Measurements from ENCODE around the gene SBF1. TPM values are rescaled to one million over a fixed set of nuclear protein-coding genes. Genes with fewer than 3 reads are reported as not detected.
A peak's percentile ranks its signal among the peaks of the same experiment; 100 is the strongest.
"Not testable (repeated sequence)": the region's sequence is repeated elsewhere in the genome, so short reads cannot be mapped to it uniquely, and the experiment has no call there.

The SBF1 gene
- total RNA-seq, 3 donors from 2014 or later: 30.6 to 33.1 (median 30.6) TPM

GRCh38 chr22:50436841-50437341 is 37.9 kb downstream of the SBF1 start:
- Histone ChIP-seq H3K4me3 (no peak overlapping the region), H3K27me3 (no peaks in the 10 kb centered on the region), H3K9me3 (no peaks in the 10 kb centered on the region), H3K36me3 (no peaks in the 10 kb centered on the region), H3K27ac (no peak overlapping the region), H3K4me1 (no peaks in the 10 kb centered on the region)
- intact Hi-C loops (cut with DNase I; ENCODE audit: low total_unique reads): no loop called here
- TF ChIP-seq POLR2AphosphoS5 (IDR thresholded peaks at IDR 0.05) (no peak), CTCF (IDR thresholded peaks at IDR 0.05) (no peak)
- DNase-seq (ENCODE audit: low spot score in 2 of 2): no peak

- TF ChIP-seq CTCF (IDR thresholded peaks at IDR 0.05) (no peak), POLR2AphosphoS5 (IDR thresholded peaks at IDR 0.05) (no peak), POLR2A (IDR thresholded peaks at IDR 0.05) (no peak)
- no peak for DNase-seq (ENCODE audit: low spot score in 2 of 2)
- H3K27me3 ChIP-seq: no peaks in the 10 kb centered on the region
- H3K27ac ChIP-seq: peak overlapping the region in 1 of 2 donors; percentile 19
- H3K36me3 ChIP-seq: no peaks in the 10 kb centered on the region
- intact Hi-C loops (cut with DNase I; ENCODE audit: low total_unique reads): no loop called here
- H3K9me3 ChIP-seq: no peaks in the 10 kb centered on the region
- H3K4me3 ChIP-seq: no peak overlapping the region
- no peaks in the 10 kb centered on the region for H3K4me1 ChIP-seq
Measured at GRCh38 chr22:50436015-50436830, 38.6 kb downstream of the SBF1 start.

GRCh38 chr22:50435291-50436014 is 39.4 kb downstream of the SBF1 start:
- Histone ChIP-seq H3K36me3 (no peaks in the 10 kb centered on the region), H3K27me3 (no peaks in the 10 kb centered on the region), H3K4me3 (no peak overlapping the region), H3K4me1 (no peaks in the 10 kb centered on the region), H3K27ac (peak overlapping the region; percentile 19 to 50), H3K9me3 (no peaks in the 10 kb centered on the region)
- TF ChIP-seq CTCF (IDR thresholded peaks at IDR 0.05) (no peak), POLR2A (IDR thresholded peaks at IDR 0.05) (no peak), POLR2AphosphoS5 (IDR thresholded peaks at IDR 0.05) (no peak)
- intact Hi-C loops (cut with DNase I; ENCODE audit: low total_unique reads): no loop called here
- peak in 1 of 2 donors; percentile 73 for DNase-seq (ENCODE audit: low spot score in 2 of 2)

GRCh38 chr22:50434849-50435248 is 40.0 kb downstream of the SBF1 start:
- no peak for DNase-seq (ENCODE audit: low spot score in 2 of 2)
- H3K36me3 ChIP-seq: no peaks in the 10 kb centered on the region

GRCh38 chr22:50432877-50433510 is 41.8 kb downstream of the SBF1 start:
- H3K27me3 ChIP-seq: not testable (repeated sequence)

More at GRCh38 chr22:50434849-50435248, 40.0 kb downstream of the SBF1 start:
- intact Hi-C loops (cut with DNase I; ENCODE audit: low total_unique reads): no loop called here
- no peaks in the 10 kb centered on the region for H3K27me3 ChIP-seq
- TF ChIP-seq POLR2A (IDR thresholded peaks at IDR 0.05): no peak
- TF ChIP-seq CTCF (IDR thresholded peaks at IDR 0.05): no peak
- TF ChIP-seq POLR2AphosphoS5 (IDR thresholded peaks at IDR 0.05): no peak
- peak overlapping the region; percentile 19 to 50 for H3K27ac ChIP-seq
- H3K9me3 ChIP-seq: no peaks in the 10 kb centered on the region
- H3K4me1 ChIP-seq: no peaks in the 10 kb centered on the region
- H3K4me3 ChIP-seq: no peak overlapping the region

More at GRCh38 chr22:50432877-50433510, 41.8 kb downstream of the SBF1 start:
- intact Hi-C loops (cut with DNase I; ENCODE audit: low total_unique reads); DNase-seq (ENCODE audit: low spot score in 2 of 2); H3K36me3 ChIP-seq; H3K9me3 ChIP-seq; H3K27ac ChIP-seq; H3K4me3 ChIP-seq; H3K4me1 ChIP-seq: not testable (repeated sequence)
